ENCODE measurements around the gene BMAL1.

DNA sequence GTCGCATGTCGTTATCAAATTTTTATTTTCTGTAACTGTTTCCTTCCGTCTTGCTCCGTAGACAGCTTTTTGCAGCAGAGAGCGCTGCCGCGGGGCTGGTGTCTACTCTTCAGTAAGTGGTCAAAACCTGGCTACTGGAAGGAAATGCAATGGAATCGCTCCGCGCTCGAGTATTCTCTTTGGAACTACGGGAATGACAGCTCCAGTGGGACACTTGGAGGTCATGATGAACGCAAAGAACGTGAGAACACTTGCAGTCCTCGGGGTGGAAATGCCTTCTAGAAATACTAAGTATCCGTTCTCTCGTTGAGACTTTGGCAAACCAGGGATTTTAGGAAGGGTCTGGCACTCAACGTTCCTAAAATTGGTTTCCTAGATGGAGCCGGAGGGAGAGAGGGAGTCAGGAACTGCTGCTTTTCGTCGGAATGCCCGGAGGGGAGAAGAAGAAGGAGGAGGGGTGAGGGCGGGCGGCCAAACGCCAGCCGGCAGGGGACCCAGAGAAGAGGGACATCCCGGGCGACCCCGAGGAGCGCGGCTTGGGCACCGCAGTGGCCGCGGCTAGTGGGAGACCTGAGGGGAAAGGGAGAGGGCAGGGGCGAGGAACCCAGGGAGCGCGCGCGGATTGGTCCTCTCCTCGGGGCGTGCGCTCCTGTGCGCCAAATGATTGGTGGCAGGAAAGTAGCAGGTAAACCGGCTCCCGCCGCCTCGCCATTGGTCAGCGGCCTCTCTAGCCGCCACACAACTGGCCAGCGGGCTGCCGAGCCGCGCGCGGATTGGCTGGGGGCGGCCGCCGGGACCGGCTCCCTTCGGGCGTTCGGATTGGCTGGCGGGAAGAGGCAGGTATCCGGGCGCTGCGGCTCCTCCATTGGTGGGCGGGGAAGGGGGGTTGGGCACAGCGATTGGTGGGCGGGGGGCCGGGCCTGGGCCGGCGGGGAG, 490 bp upstream of the BMAL1 start:
- TF ChIP-seq, protein P1, sequence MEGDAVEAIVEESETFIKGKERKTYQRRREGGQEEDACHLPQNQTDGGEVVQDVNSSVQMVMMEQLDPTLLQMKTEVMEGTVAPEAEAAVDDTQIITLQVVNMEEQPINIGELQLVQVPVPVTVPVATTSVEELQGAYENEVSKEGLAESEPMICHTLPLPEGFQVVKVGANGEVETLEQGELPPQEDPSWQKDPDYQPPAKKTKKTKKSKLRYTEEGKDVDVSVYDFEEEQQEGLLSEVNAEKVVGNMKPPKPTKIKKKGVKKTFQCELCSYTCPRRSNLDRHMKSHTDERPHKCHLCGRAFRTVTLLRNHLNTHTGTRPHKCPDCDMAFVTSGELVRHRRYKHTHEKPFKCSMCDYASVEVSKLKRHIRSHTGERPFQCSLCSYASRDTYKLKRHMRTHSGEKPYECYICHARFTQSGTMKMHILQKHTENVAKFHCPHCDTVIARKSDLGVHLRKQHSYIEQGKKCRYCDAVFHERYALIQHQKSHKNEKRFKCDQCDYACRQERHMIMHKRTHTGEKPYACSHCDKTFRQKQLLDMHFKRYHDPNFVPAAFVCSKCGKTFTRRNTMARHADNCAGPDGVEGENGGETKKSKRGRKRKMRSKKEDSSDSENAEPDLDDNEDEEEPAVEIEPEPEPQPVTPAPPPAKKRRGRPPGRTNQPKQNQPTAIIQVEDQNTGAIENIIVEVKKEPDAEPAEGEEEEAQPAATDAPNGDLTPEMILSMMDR (IDR thresholded peaks at IDR 0.05) = peak in 2 of 6 experiments; percentile 8 to 19
- peak; percentile 80 to 96 for TF ChIP-seq POLR2A (IDR thresholded peaks at IDR 0.05)

Data from thyroid gland (tissue), 4 donors.